AG04450 (cell line): ENCODE data around the gene SLC16A12. TPM values are rescaled to one million over a fixed set of nuclear protein-coding genes. Genes with fewer than 3 reads are reported as not detected.

Experiments used
- CTCF ChIA-PET: fragments of 300-600, 350-600 bp; formaldehyde crosslinking; extraction: SDS; loops from one replicate; lab custom pipeline; 2022; ENCODE audit warnings: antibody characterized with exemption, inconsistent platforms; lab: Charles Lee
- POLR2A ChIA-PET: fragments of 350-600 bp; formaldehyde crosslinking; extraction: SDS; loops from one replicate; lab custom pipeline; 2021; ENCODE audit warnings: antibody characterized with exemption, inconsistent platforms; lab: Yijun Ruan, JAX
- DNase-seq: peaks from one replicate; pipeline ENCODE4 v3.0.0-alpha.2; 2011; ENCODE audit warnings: low read depth, low spot score
- H3K27ac ChIP-seq: one replicate; pipeline ENCODE4 v1.5.1; 2012; ENCODE audit warnings: low read depth, low read length, control low read depth
- H3K27me3 ChIP-seq: one replicate; pipeline ENCODE4 v1.6.0; 2012; ENCODE audit warnings: low read length; ENCODE audit not compliant: control insufficient read depth, insufficient read depth
- H3K4me3 ChIP-seq: 2 replicates; pipeline ENCODE4 v1.5.1; 2011; ENCODE audit warnings: mild to moderate bottlenecking, low read depth, low read length, control low read depth
- H3K9me3 ChIP-seq: 2 replicates; pipeline ENCODE4 v1.5.1; 2012; ENCODE audit warnings: low read length; ENCODE audit not compliant: control insufficient read depth, insufficient read depth
- CTCF ChIP-seq: IDR thresholded peaks from 2 replicates; pipeline ENCODE4 v1.5.1; 2011; ENCODE audit warnings: low read depth, low read length, control low read depth, inconsistent platforms
- polyA plus RNA-seq: library from polyadenylated mRNA; depleted of rRNA; stranded (reverse); fragments of >200 nt; gene quantifications from 2 replicates; pipeline ENCODE4 v1.2.3, GENCODE V29; 2011

The SLC16A12 gene
- polyA plus RNA-seq, 1 experiment = 1.5 TPM

GRCh38 chr10:89404104-89405047, 131.0 kb downstream of the SLC16A12 start:
- no peaks in the 10 kb centered on the region for H3K27me3 ChIP-seq
- H3K27ac ChIP-seq = no peak overlapping the region
- ChIA-PET POLR2A (interaction anchor here (0.7 kb wide), 1 partner anchor 74 kb away, joined by 4 read pairs; no protein-coding TSS in a partner anchor), CTCF (no interaction called here)
- no peak overlapping the region for H3K4me3 ChIP-seq
- no peak for DNase-seq
- no peak for TF ChIP-seq CTCF
- peaks cover 2% of the 10 kb centered on the region; the same call in 1 of the 2 replicates for H3K9me3 ChIP-seq

- TF ChIP-seq CTCF = no peak
- Histone ChIP-seq H3K27ac (no peak overlapping the region), H3K9me3 (peaks cover 2% of the 10 kb centered on the region; the same call in 1 of the 2 replicates), H3K27me3 (no peaks in the 10 kb centered on the region), H3K4me3 (no peak overlapping the region)
- CTCF ChIA-PET = interaction anchor here (1.6 kb wide), 1 partner anchor 185 kb away, joined by 5 read pairs; no protein-coding TSS in a partner anchor
- POLR2A ChIA-PET = no interaction called here
- DNase-seq = no peak
These were observed 132.4 kb downstream of the SLC16A12 start for GRCh38 chr10:89403043-89403442.

GRCh38 chr10:89399956-89400355, 135.4 kb downstream of the SLC16A12 start:
- ChIA-PET CTCF (interaction anchor here (1.0 kb wide), 1 partner anchor 19 kb away, joined by 3 read pairs; no protein-coding TSS in a partner anchor), POLR2A (no interaction called here)
- H3K27ac ChIP-seq = no peak overlapping the region

GRCh38 chr10:89398003-89398749, 137.2 kb downstream of the SLC16A12 start:
- ChIA-PET CTCF (interaction anchor here (0.5 to 1.8 kb wide), 3 partner anchors 180 to 337 kb away, joined by 4 to 5 read pairs (median 4); no protein-coding TSS in a partner anchor), POLR2A (no interaction called here)
- no peak for DNase-seq
- H3K4me3 ChIP-seq = no peak overlapping the region
- no peaks in the 10 kb centered on the region for H3K9me3 ChIP-seq
- no peaks in the 10 kb centered on the region for H3K27me3 ChIP-seq
- no peak for TF ChIP-seq CTCF
- H3K27ac ChIP-seq = no peak overlapping the region

More at GRCh38 chr10:89399956-89400355, 135.4 kb downstream of the SLC16A12 start:
- no peak for TF ChIP-seq CTCF
- Histone ChIP-seq H3K4me3 (no peak overlapping the region), H3K9me3 (no peaks in the 10 kb centered on the region), H3K27me3 (no peaks in the 10 kb centered on the region)
- DNase-seq = no peak
